HCT116 (cell line): Measurements from ENCODE around the gene GTF3C5. TPM values are rescaled to one million over a fixed set of nuclear protein-coding genes. Genes with fewer than 3 reads are reported as not detected.

ENCODE experiments used
- ATAC-seq: fragments of 200-7000 bp; cut with Tn5 transposase; 2 replicates; pipeline ENCODE4 v1.9.1; 2020; ENCODE audit warnings: mild to moderate bottlenecking, moderate library complexity
- BruUV-seq: library from RNA; stranded (reverse); fragments of 400-500 nt; replicated peaks from 2 replicates; lab custom pipeline; 2021; lab: Mats Ljungman, UMichigan
- CTCF ChIA-PET: fragments of 300-600 bp; sonication (Branson Sonifier 250); formaldehyde crosslinking; loops from one replicate; lab custom pipeline; 2021; ENCODE audit warnings: antibody characterized with exemption; lab: Charles Lee
- POLR2A ChIA-PET: fragments of 300-600, 350-600 bp; sonication (Branson Sonifier 250); formaldehyde crosslinking; loops from one replicate; lab custom pipeline; 2021; ENCODE audit warnings: antibody characterized with exemption; lab: Charles Lee
- RAD21 ChIA-PET, 2 experiments: fragments of 300-600 bp; sonication (Branson Sonifier 250); formaldehyde crosslinking; loops; one replicate each; lab custom pipeline; 2023; ENCODE audit warnings: low total read pairs in 2 of 2; ENCODE audit not compliant: uncharacterized antibody in 2 of 2, unreplicated experiment in 2 of 2, low non-redundant PET in 1 of 2; lab: Charles Lee
- DNase-seq: peaks from one replicate; pipeline ENCODE4 v3.0.0-alpha.2; 2010; ENCODE audit warnings: low read depth, low spot score
- H2AFZ ChIP-seq: fragments of 200-600 bp; shearing (Covaris generic), sonication (generic); 2 replicates; pipeline ENCODE4 v1.6.1; 2017; ENCODE audit warnings: low read depth, mixed run types, mixed read lengths, antibody characterized with exemption, low read length; ENCODE audit not compliant: poor library complexity, severe bottlenecking
- H3K27ac ChIP-seq: 2 replicates; pipeline ENCODE4 v1.5.1; 2012; ENCODE audit warnings: low read depth, low read length
- H3K27me3 ChIP-seq: fragments of 200-600 bp; sonication (generic); 2 replicates; pipeline ENCODE4 v1.6.1; 2016; ENCODE audit warnings: mixed run types, low read length, mixed read lengths; ENCODE audit not compliant: insufficient read depth
- H3K36me3 ChIP-seq, 2 experiments: fragments of 200-500 bp in 1 of 2; fragments of 200-600 bp in 1 of 2; sonication (Bioruptor generic) in 1 of 2; sonication (generic) in 1 of 2; 2 replicates each; pipeline versions ENCODE4 v1.5.1 to v1.6.1; 2014 to 2016; ENCODE audit warnings: low read length in 2 of 2, inconsistent platforms in 1 of 2, mixed read lengths in 1 of 2, mixed run types in 1 of 2; ENCODE audit not compliant: insufficient read depth in 2 of 2, control insufficient read depth in 1 of 2
- H3K4me1 ChIP-seq, 2 experiments: fragments of 200-600 bp in 1 of 2; sonication (generic) in 1 of 2; 2 replicates each; pipeline versions ENCODE4 v1.5.1 to v1.6.1; 2012 to 2017; ENCODE audit warnings: low read length in 2 of 2, inconsistent platforms in 1 of 2, mild to moderate bottlenecking in 1 of 2, mixed read lengths in 1 of 2, mixed run types in 1 of 2, moderate library complexity in 1 of 2; ENCODE audit not compliant: insufficient read depth in 2 of 2, control insufficient read depth in 1 of 2
- H3K4me2 ChIP-seq: fragments of 200-600 bp; sonication (generic); 2 replicates; pipeline ENCODE4 v1.6.1; 2017; ENCODE audit warnings: mixed run types, low read length, mixed read lengths
- H3K4me3 ChIP-seq, 2 experiments: fragments of 200-600 bp in 1 of 2; sonication (generic) in 1 of 2; replicated peaks in 1 of 2; 2 replicates each; pipeline ENCODE4 v1.5.1; 2011 to 2016; ENCODE audit warnings: low read length in 2 of 2, control low read depth in 1 of 2, low read depth in 1 of 2, mild to moderate bottlenecking in 1 of 2, mixed read lengths in 1 of 2, mixed run types in 1 of 2
- H3K79me2 ChIP-seq: fragments of 200-600 bp; sonication (generic); 2 replicates; pipeline ENCODE4 v1.6.1; 2017; ENCODE audit warnings: mild to moderate bottlenecking, mixed run types, low read length, moderate library complexity, mixed read lengths; ENCODE audit not compliant: insufficient read depth
- H3K9ac ChIP-seq: fragments of 200-600 bp; sonication (generic); 2 replicates; pipeline ENCODE4 v1.6.1; 2016; ENCODE audit warnings: low read length, mixed read lengths
- H3K9me2 ChIP-seq: fragments of 200-600 bp; sonication (generic), shearing (Covaris generic); 2 replicates; pipeline ENCODE4 v1.6.1; 2017; ENCODE audit warnings: mixed run types, mild to moderate bottlenecking, moderate library complexity; ENCODE audit not compliant: insufficient read depth
- H3K9me3 ChIP-seq, 2 experiments: fragments of 200-500 bp in 1 of 2; fragments of 200-600 bp in 1 of 2; sonication (Bioruptor generic) in 1 of 2; sonication (generic) in 1 of 2; 2 replicates each; pipeline ENCODE4 v1.6.1; 2014 to 2017; ENCODE audit warnings: low read length in 2 of 2, mixed read lengths in 2 of 2, inconsistent platforms in 1 of 2, low read depth in 1 of 2, mild to moderate bottlenecking in 1 of 2, mixed run types in 1 of 2, moderate library complexity in 1 of 2; ENCODE audit not compliant: control insufficient read depth in 1 of 2, insufficient read depth in 1 of 2
- H4K20me1 ChIP-seq: fragments of 200-600 bp; sonication (generic), shearing (Covaris generic); 2 replicates; pipeline ENCODE4 v1.6.1; 2017; ENCODE audit warnings: mixed run types, mild to moderate bottlenecking, moderate library complexity; ENCODE audit not compliant: insufficient read depth
- ATF3 ChIP-seq: IDR thresholded peaks from 2 replicates; pipeline ENCODE4 v1.6.1; 2012
- CBX3 ChIP-seq: IDR thresholded peaks from 2 replicates; pipeline ENCODE4 v1.6.1; 2012; ENCODE audit warnings: low read depth
- ELF1 ChIP-seq: IDR thresholded peaks from 2 replicates; pipeline ENCODE4 v1.6.1; 2012; ENCODE audit warnings: low read depth, borderline replicate concordance
- EZH2 ChIP-seq: fragments of 200-600 bp; sonication (generic); IDR thresholded peaks from 2 replicates; pipeline ENCODE4 v1.6.1; 2017; ENCODE audit warnings: antibody characterized with exemption, mixed run types
- JUND ChIP-seq: IDR thresholded peaks from 2 replicates; pipeline ENCODE4 v1.6.1; 2012
- POLR2AphosphoS5 ChIP-seq: IDR thresholded peaks from 2 replicates; pipeline ENCODE4 v1.6.1; 2011; ENCODE audit warnings: mild to moderate bottlenecking, low read depth, low read length, moderate library complexity
- RAD21 ChIP-seq: IDR thresholded peaks from 2 replicates; pipeline ENCODE4 v1.6.1; 2012; ENCODE audit warnings: low read depth, mild to moderate bottlenecking
- REST ChIP-seq: IDR thresholded peaks from 2 replicates; pipeline ENCODE4 v1.6.1; 2012; ENCODE audit warnings: low read depth
- SIN3A ChIP-seq: IDR thresholded peaks from 2 replicates; pipeline ENCODE4 v1.6.1; 2012; ENCODE audit warnings: low read depth
- SP1 ChIP-seq: IDR thresholded peaks from 2 replicates; pipeline ENCODE4 v1.6.1; 2012; ENCODE audit warnings: low read depth
- TCF7L2 ChIP-seq: IDR thresholded peaks from 2 replicates; pipeline ENCODE4 v1.7.0; 2011; ENCODE audit warnings: borderline replicate concordance, inconsistent platforms; ENCODE audit not compliant: insufficient read depth, insufficient read length; ENCODE audit errors: extremely low read depth
- ZNF274 ChIP-seq: fragments of 200-500 bp; sonication (Bioruptor generic); IDR thresholded peaks from 2 replicates; pipeline ENCODE4 v1.6.1; 2014; ENCODE audit warnings: mild to moderate bottlenecking, low read depth, low read length, inconsistent platforms
- intact Hi-C: fragments of 100-400 bp; cut with micrococcal nuclease; formaldehyde crosslinking; loops from 2 replicates; pipeline ENCODE4 v1.10.0; 2022
- total RNA-seq: library from RNA; stranded (reverse); gene quantifications from one replicate; pipeline ENCODE4 v1.2.1, GENCODE V29; 2021; ENCODE audit not compliant: unreplicated experiment

GTF3C5 gene
- total RNA-seq, 1 experiment from 2014 or later = 95.1 TPM

GRCh38 chr9:133002147-133003070 lies 28.4 kb upstream of the GTF3C5 start:
- DNase-seq = no peak
- ChIA-PET POLR2A (no interaction called here), RAD21 (no interaction called here), CTCF (interaction anchor here (2.9 kb wide), 1 partner anchor 20 kb away, joined by 9 read pairs; no protein-coding TSS in a partner anchor)
- Histone ChIP-seq H3K27ac (no peak overlapping the region), H4K20me1 (no peaks in the 10 kb centered on the region), H3K36me3 (no peaks in the 10 kb centered on the region), H3K27me3 (no peaks in the 10 kb centered on the region), H3K9me3 (no peaks in the 10 kb centered on the region), H3K9me2 (no peaks in the 10 kb centered on the region), H3K4me3 (no peak overlapping the region), H3K4me2 (no peak overlapping the region), H3K4me1 (no peaks in the 10 kb centered on the region; a peak in 1 of 4 replicates), H2AFZ (no peak overlapping the region), H3K9ac (no peak overlapping the region), H3K79me2 (no peaks in the 10 kb centered on the region)
- intact Hi-C loops = no loop called here
- no peak for TF ChIP-seq TCF7L2
- no TSS peak for BruUV-seq
- ATAC-seq = no peak

- no peaks in the 10 kb centered on the region for H3K79me2 ChIP-seq
- no peak overlapping the region for H2AFZ ChIP-seq
- ChIA-PET RAD21 (no interaction called here), CTCF (interaction anchor here (2.9 kb wide), 1 partner anchor 19 kb away, joined by 9 read pairs; no protein-coding TSS in a partner anchor), POLR2A (no interaction called here)
- no peaks in the 10 kb centered on the region for H4K20me1 ChIP-seq
- H3K4me2 ChIP-seq = no peak overlapping the region
- no peaks in the 10 kb centered on the region for H3K9me2 ChIP-seq
- intact Hi-C loops = no loop called here
- TF ChIP-seq JUND (no peak), REST (no peak), RAD21 (no peak), CBX3 (no peak), SIN3A (no peak), ATF3 (no peak), EZH2 (no peak), POLR2AphosphoS5 (no peak), SP1 (no peak), ELF1 (no peak), ZNF274 (no peak)
- no peaks in the 10 kb centered on the region for H3K9me3 ChIP-seq
- BruUV-seq = no TSS peak
- H3K4me3 ChIP-seq = no peak overlapping the region
- H3K27ac ChIP-seq = no peak overlapping the region
- H3K36me3 ChIP-seq = no peaks in the 10 kb centered on the region
- H3K27me3 ChIP-seq = no peaks in the 10 kb centered on the region
- no peak for DNase-seq
- no peak overlapping the region for H3K9ac ChIP-seq
- no peak for ATAC-seq
- H3K4me1 ChIP-seq = no peaks in the 10 kb centered on the region
These were observed 27.7 kb upstream of the GTF3C5 start for GRCh38 chr9:133003071-133003461.
